H1 (cell line): ENCODE measurements around the gene APOL4. TPM values are rescaled to one million over a fixed set of nuclear protein-coding genes. Genes with fewer than 3 reads are reported as not detected.
A peak's percentile ranks its signal among the peaks of the same experiment; 100 is the strongest.

Experiments used
- CTCF ChIA-PET: fragments of 300-600 bp; sonication (Branson Sonifier 250); formaldehyde crosslinking; loops from one replicate; lab custom pipeline; 2021; ENCODE audit not compliant: partially characterized antibody; lab: Charles Lee
- POLR2A ChIA-PET: fragments of 300-600 bp; sonication (Branson Sonifier 250); formaldehyde crosslinking; loops from one replicate; lab custom pipeline; 2021; ENCODE audit warnings: inconsistent platforms; ENCODE audit not compliant: partially characterized antibody; lab: Charles Lee
- DNase-seq, 2 experiments: peaks; one replicate each; pipeline versions ENCODE4 v3.0.0 to v3.0.0-alpha.2; 2010 to 2022; ENCODE audit warnings: low spot score in 2 of 2, low read depth in 1 of 2, mixed read lengths in 1 of 2
- FAIRE-seq: peaks from 2 replicates; lab custom pipeline; 2011; peaks lifted over from hg19 to GRCh38; lab: Jason Lieb, UNC
- H2AFZ ChIP-seq: 2 replicates; pipeline ENCODE4 v1.8.1; 2012; ENCODE audit warnings: low read length, inconsistent platforms
- H2AK5ac ChIP-seq: 2 replicates; pipeline ENCODE4 v1.6.1; 2013; ENCODE audit warnings: low read depth, low read length
- H2BK120ac ChIP-seq: replicated peaks from 2 replicates; pipeline ENCODE3; 2013; ENCODE audit warnings: low read depth, low read length, inconsistent platforms
- H2BK12ac ChIP-seq: 2 replicates; pipeline ENCODE4 v1.6.1; 2013; ENCODE audit warnings: low read depth, low read length
- H2BK15ac ChIP-seq: 2 replicates; pipeline ENCODE4 v1.6.1; 2013; ENCODE audit warnings: low read length
- H2BK20ac ChIP-seq: 2 replicates; pipeline ENCODE4 v1.6.1; 2013; ENCODE audit warnings: low read length
- H2BK5ac ChIP-seq: 2 replicates; pipeline ENCODE4 v1.6.1; 2013; ENCODE audit warnings: low read depth, low read length
- H3K14ac ChIP-seq: 2 replicates; pipeline ENCODE4 v1.6.1; 2013; ENCODE audit warnings: inconsistent platforms; ENCODE audit not compliant: insufficient read length
- H3K18ac ChIP-seq: 2 replicates; pipeline ENCODE4 v1.6.1; 2013; ENCODE audit warnings: low read length; ENCODE audit errors: extremely low read depth
- H3K23ac ChIP-seq: 2 replicates; pipeline ENCODE4 v1.6.1; 2013; ENCODE audit warnings: inconsistent platforms; ENCODE audit not compliant: insufficient read length
- H3K23me2 ChIP-seq: 2 replicates; pipeline ENCODE4 v1.6.1; 2013; ENCODE audit warnings: low read depth, low read length
- H3K27ac ChIP-seq: 2 replicates; pipeline ENCODE4 v1.6.1; 2011; ENCODE audit warnings: low read depth, low read length, inconsistent platforms
- H3K27me3 ChIP-seq, 4 experiments: replicated peaks in 1 of 4; 1 replicate in 1 of 4; 2 replicates in 3 of 4; pipeline versions ENCODE4 v1.6.1 to v1.8.1; 2011 to 2013; ENCODE audit warnings: low read length in 3 of 4, mild to moderate bottlenecking in 3 of 4, inconsistent platforms in 2 of 4, mixed read lengths in 2 of 4, moderate library complexity in 1 of 4; ENCODE audit not compliant: control insufficient read depth in 3 of 4, insufficient read depth in 3 of 4; ENCODE audit errors: extremely low read depth in 1 of 4
- H3K36me3 ChIP-seq, 4 experiments: 2 replicates each; pipeline versions ENCODE4 v1.6.1 to v1.8.1; 2011 to 2013; ENCODE audit warnings: mild to moderate bottlenecking in 4 of 4, low read length in 3 of 4, moderate library complexity in 2 of 4, control low read depth in 1 of 4, inconsistent platforms in 1 of 4; ENCODE audit not compliant: insufficient read depth in 4 of 4, control insufficient read depth in 2 of 4
- H3K4ac ChIP-seq: replicated peaks from 2 replicates; pipeline ENCODE3; 2013; ENCODE audit warnings: low read length, low read depth, mixed read lengths, inconsistent platforms; ENCODE audit not compliant: insufficient read length
- H3K4me1 ChIP-seq, 4 experiments: replicated peaks in 1 of 4; 1 replicate in 1 of 4; 2 replicates in 3 of 4; pipeline versions ENCODE4 v1.6.1 to v1.8.1; 2011 to 2013; ENCODE audit warnings: low read length in 3 of 4, inconsistent platforms in 2 of 4, mixed read lengths in 1 of 4; ENCODE audit not compliant: insufficient read depth in 4 of 4, control insufficient read depth in 3 of 4
- H3K4me2 ChIP-seq, 2 experiments: 2 replicates each; pipeline versions ENCODE4 v1.6.1 to v1.8.1; 2011 to 2013; ENCODE audit warnings: low read depth in 2 of 2, low read length in 2 of 2, control low read depth in 1 of 2, inconsistent platforms in 1 of 2, mild to moderate bottlenecking in 1 of 2; ENCODE audit not compliant: insufficient read depth in 1 of 2
- H3K4me3 ChIP-seq, 4 experiments: fragments of 200-600, 300-600 bp in 1 of 4; sonication (generic), shearing (Covaris generic), sonication (Bioruptor Twin) in 1 of 4; 2 replicates each; pipeline versions ENCODE4 v1.5.1 to v1.8.1; 2011 to 2016; ENCODE audit warnings: low read length in 4 of 4, low read depth in 3 of 4, control low read depth in 2 of 4, inconsistent platforms in 2 of 4, mild to moderate bottlenecking in 2 of 4, mixed read lengths in 1 of 4, moderate library complexity in 1 of 4; ENCODE audit not compliant: insufficient read depth in 2 of 4; ENCODE audit errors: extremely low read depth in 1 of 4
- H3K56ac ChIP-seq: replicated peaks from 2 replicates; pipeline ENCODE3; 2013; ENCODE audit warnings: low read depth, mild to moderate bottlenecking, mixed read lengths, low read length, inconsistent platforms; ENCODE audit not compliant: insufficient read length
- H3K79me1 ChIP-seq: 2 replicates; pipeline ENCODE4 v1.6.1; 2013; ENCODE audit warnings: low read depth, low read length, control low read depth
- H3K79me2 ChIP-seq, 2 experiments: 2 replicates each; pipeline versions ENCODE4 v1.6.1 to v1.8.1; 2012 to 2013; ENCODE audit warnings: low read length in 2 of 2, mild to moderate bottlenecking in 2 of 2, inconsistent platforms in 1 of 2; ENCODE audit not compliant: insufficient read depth in 2 of 2, control insufficient read depth in 1 of 2
- H3K9ac ChIP-seq, 4 experiments: replicated peaks in 1 of 4; 1 replicate in 1 of 4; 2 replicates in 3 of 4; pipeline versions ENCODE4 v1.6.1 to v1.8.1; 2011 to 2013; ENCODE audit warnings: low read depth in 3 of 4, low read length in 3 of 4, control low read depth in 2 of 4, mild to moderate bottlenecking in 2 of 4, moderate library complexity in 2 of 4, inconsistent platforms in 1 of 4; ENCODE audit errors: extremely low read depth in 1 of 4
- H3K9me3 ChIP-seq, 2 experiments: 2 replicates each; pipeline versions ENCODE4 v1.6.1 to v1.8.1; 2012 to 2013; ENCODE audit warnings: mild to moderate bottlenecking in 2 of 2, moderate library complexity in 2 of 2, control low read depth in 1 of 2, inconsistent platforms in 1 of 2, low read depth in 1 of 2, low read length in 1 of 2, mixed read lengths in 1 of 2; ENCODE audit not compliant: insufficient read depth in 2 of 2
- H4K20me1 ChIP-seq, 2 experiments: replicated peaks in 1 of 2; 2 replicates each; pipeline versions ENCODE3 to v1.8.1; 2011 to 2013; ENCODE audit warnings: inconsistent platforms in 2 of 2, low read length in 2 of 2, mild to moderate bottlenecking in 1 of 2; ENCODE audit not compliant: insufficient read depth in 2 of 2, control insufficient read depth in 1 of 2
- H4K5ac ChIP-seq: 2 replicates; pipeline ENCODE4 v1.6.1; 2013; ENCODE audit warnings: low read length, low read depth, mixed read lengths, inconsistent platforms; ENCODE audit not compliant: insufficient read length
- H4K8ac ChIP-seq: 2 replicates; pipeline ENCODE4 v1.8.0; 2013; ENCODE audit warnings: mild to moderate bottlenecking, moderate library complexity, low read length, inconsistent platforms; ENCODE audit not compliant: insufficient read depth; ENCODE audit errors: extremely low read depth
- H4K91ac ChIP-seq: replicated peaks from 2 replicates; pipeline ENCODE3; 2013; ENCODE audit warnings: low read length, mixed read lengths, inconsistent platforms; ENCODE audit not compliant: insufficient read length
- BACH1 ChIP-seq: IDR thresholded peaks from 2 replicates; pipeline ENCODE4 v1.6.1; 2012; ENCODE audit warnings: low read length, improper control_type of control experiment
- EZH2 ChIP-seq: fragments of 200-600 bp; sonication (generic); IDR thresholded peaks from 2 replicates; pipeline ENCODE4 v1.7.1; 2012; ENCODE audit warnings: low read depth, mild to moderate bottlenecking, moderate library complexity, low read length, inconsistent platforms; ENCODE audit not compliant: severe bottlenecking
- GTF2F1 ChIP-seq: IDR thresholded peaks from 2 replicates; pipeline ENCODE4 v1.6.1; 2012; ENCODE audit warnings: low read depth, low read length, improper control_type of control experiment, borderline replicate concordance
- KDM1A ChIP-seq: fragments of 200-600, 300-600 bp; sonication (generic); IDR thresholded peaks from 2 replicates; pipeline ENCODE4 v1.7.1; 2016; ENCODE audit warnings: mild to moderate bottlenecking, low read length, borderline replicate concordance
- MAFK ChIP-seq: IDR thresholded peaks from 2 replicates; pipeline ENCODE4 v1.6.1; 2012; ENCODE audit warnings: low read depth, mild to moderate bottlenecking, improper control_type of control experiment, low read length
- NANOG ChIP-seq: IDR thresholded peaks from 2 replicates; pipeline ENCODE4 v1.6.1; 2011; ENCODE audit warnings: low read length, low read depth, mild to moderate bottlenecking, inconsistent platforms; ENCODE audit not compliant: insufficient read depth, poor library complexity, severe bottlenecking
- RAD21 ChIP-seq, 2 experiments: IDR thresholded peaks in 1 of 2; conservative IDR thresholded peaks in 1 of 2; 2 replicates each; pipeline ENCODE4 v1.6.1; 2011; ENCODE audit warnings: low read depth in 2 of 2, low read length in 2 of 2, improper control_type of control experiment in 1 of 2, inconsistent platforms in 1 of 2, mild to moderate bottlenecking in 1 of 2, moderate library complexity in 1 of 2
- YY1 ChIP-seq: IDR thresholded peaks from 2 replicates; pipeline ENCODE4 v1.6.1; 2011; ENCODE audit warnings: low read depth, mild to moderate bottlenecking, low read length
- WGBS, 2 experiments: shearing (Covaris generic) in 1 of 2; methylation state at CpG; one replicate each; pipeline versions ENCODE4 v1.1.6 to v1.1.7; 2013 to 2015; ENCODE audit warnings: low lambda C conversion rate in 2 of 2, mixed read lengths in 2 of 2, inconsistent platforms in 1 of 2, low coverage in 1 of 2, missing lambda C conversion rate in 1 of 2; ENCODE audit not compliant: insufficient replicate concordance in 2 of 2, insufficient coverage in 1 of 2, insufficient read length in 1 of 2; ENCODE audit errors: extremely low coverage in 1 of 2, missing lambda C conversion rate in 1 of 2; 5-methylcytosine and 5-hydroxymethylcytosine counted together
- polyA plus RNA-seq, 7 experiments: library from polyadenylated mRNA; depleted of rRNA in 3 of 7; stranded (reverse) in 5 of 7; unstranded in 2 of 7; fragments of >200 nt in 5 of 7; fragments of 200-250 nt in 2 of 7; gene quantifications; 1 replicate in 5 of 7; 2 replicates in 1 of 7; 4 replicates in 1 of 7; pipeline versions ENCODE4 v1.2.1 to v1.2.3, GENCODE V29; 2011 to 2013; ENCODE audit warnings: missing spikeins in 2 of 7, mixed read lengths in 2 of 7
- total RNA-seq: library from RNA; stranded (reverse); fragmentation: NEBNext Ultra II Directional; extraction: Animal tissue kit (Norgen Biotek cat#: 25700); gene quantifications from 2 replicates; pipeline ENCODE4 v1.2.1, GENCODE V29; 2021
- TF ChIP-seq, protein P1 (sequence below): IDR thresholded peaks from 2 replicates; pipeline ENCODE4 v1.6.1; 2012; ENCODE audit warnings: low read length, inconsistent platforms

The APOL4 gene
- total and polyA plus RNA-seq, 2 of the 8 experiments (the other 6 are each of a cell fraction or from before 2014, with no cell fraction given) = 0.02 TPM; not detected in 1

DNA sequence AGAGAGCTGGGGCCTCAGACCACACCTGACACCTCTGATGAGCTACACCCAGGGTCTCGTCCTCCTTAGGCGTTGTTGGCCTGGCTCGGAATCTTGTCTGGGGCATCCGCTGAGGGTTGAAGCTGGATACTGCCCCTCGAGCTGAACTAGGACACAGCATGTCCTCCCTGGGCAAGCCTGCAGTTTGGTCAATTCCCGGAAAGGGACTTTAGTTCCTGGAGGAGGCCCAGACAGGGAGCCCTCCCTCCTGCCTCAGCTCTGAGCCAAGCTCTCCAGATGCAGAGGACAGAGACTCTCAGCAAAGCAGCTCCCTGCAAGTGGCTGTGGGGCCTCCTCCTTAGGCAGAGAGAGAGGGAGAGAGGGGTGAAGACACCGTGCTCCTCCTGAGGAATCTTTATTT lies 45.9 kb downstream of the APOL4 start:
- peaks cover 0 to 10% (median 8%) of the 10 kb centered on the region in 4 experiments; a peak in 6 of 7 replicates for H3K4me1 ChIP-seq
- H3K56ac ChIP-seq = no peak overlapping the region
- no peak overlapping the region for H2AFZ ChIP-seq
- H2BK5ac ChIP-seq = 0 out of 2 replicates have a peak overlapping the region, but pooled peaks have one; percentile 48
- DNase-seq (no peak), FAIRE-seq (no peak)
- 0 out of 2 replicates have a peak, but pooled peaks cover 3% of the 10 kb centered on the region for H3K23me2 ChIP-seq
- no peak overlapping the region for H2BK15ac ChIP-seq
- H2BK12ac ChIP-seq = no peak overlapping the region
- no peak overlapping the region for H3K4me2 ChIP-seq
- WGBS, 2 experiments = 91% methylated on average over 7 of the region's 7 CpGs; no CpG with 5 or more reads in 1 of the 2 experiments
- no peaks in the 10 kb centered on the region for H3K36me3 ChIP-seq
- H2AK5ac ChIP-seq = 0 out of 2 replicates have a peak overlapping the region, but pooled peaks have one; percentile 15
- no peak overlapping the region for H3K23ac ChIP-seq
- H2BK20ac ChIP-seq = no peak overlapping the region
- H3K4ac ChIP-seq = no peak overlapping the region
- peaks cover 0 to 9% of the 10 kb centered on the region in 2 experiments; a peak in 1 of 4 replicates for H3K9me3 ChIP-seq
- no peaks in the 10 kb centered on the region for H4K20me1 ChIP-seq
- no peak overlapping the region for H3K14ac ChIP-seq
- ChIA-PET POLR2A (interaction anchor here (0.8 kb wide), 1 partner anchor 17 kb away, joined by 3 read pairs; no protein-coding TSS in a partner anchor), CTCF (interaction anchor here (1.0 to 3.3 kb wide), 3 partner anchors 20 to 109 kb away, joined by 3 to 23 read pairs (median 3); no protein-coding TSS in a partner anchor)
- no peak overlapping the region for H3K27ac ChIP-seq
- H3K79me2 ChIP-seq = no peaks in the 10 kb centered on the region
- peak overlapping the region; percentile 4 for H4K5ac ChIP-seq
- no peak overlapping the region for H3K4me3 ChIP-seq
- H4K8ac ChIP-seq = no peak overlapping the region
- H2BK120ac ChIP-seq = no peak overlapping the region
- no peak overlapping the region for H3K18ac ChIP-seq
- no peak overlapping the region; a peak in 1 of 7 replicates for H3K9ac ChIP-seq
- H3K27me3 ChIP-seq = no peaks in the 10 kb centered on the region
- H3K79me1 ChIP-seq = no peaks in the 10 kb centered on the region
- H4K91ac ChIP-seq = no peak overlapping the region
- TF ChIP-seq BACH1 (no peak), KDM1A (no peak), RAD21 (IDR thresholded peaks at IDR 0.05 in 1 of 2, conservative IDR thresholded peaks at IDR 0.05 in 1 of 2; ENCODE audit: low read depth in 2 of 2, low read length in 2 of 2) (no peak), NANOG (no peak), GTF2F1 (no peak), EZH2 (no peak), YY1 (no peak), MAFK (no peak)
- TF ChIP-seq, protein P1, sequence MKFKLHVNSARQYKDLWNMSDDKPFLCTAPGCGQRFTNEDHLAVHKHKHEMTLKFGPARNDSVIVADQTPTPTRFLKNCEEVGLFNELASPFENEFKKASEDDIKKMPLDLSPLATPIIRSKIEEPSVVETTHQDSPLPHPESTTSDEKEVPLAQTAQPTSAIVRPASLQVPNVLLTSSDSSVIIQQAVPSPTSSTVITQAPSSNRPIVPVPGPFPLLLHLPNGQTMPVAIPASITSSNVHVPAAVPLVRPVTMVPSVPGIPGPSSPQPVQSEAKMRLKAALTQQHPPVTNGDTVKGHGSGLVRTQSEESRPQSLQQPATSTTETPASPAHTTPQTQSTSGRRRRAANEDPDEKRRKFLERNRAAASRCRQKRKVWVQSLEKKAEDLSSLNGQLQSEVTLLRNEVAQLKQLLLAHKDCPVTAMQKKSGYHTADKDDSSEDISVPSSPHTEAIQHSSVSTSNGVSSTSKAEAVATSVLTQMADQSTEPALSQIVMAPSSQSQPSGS = no peak
